Measurements from ENCODE around the gene BID. TPM values are rescaled to one million over a fixed set of nuclear protein-coding genes. Genes with fewer than 3 reads are reported as not detected.
A peak's percentile ranks its signal among the peaks of the same experiment; 100 is the strongest.

Gene BID
- total RNA-seq, 1 donor from 2014 or later, result 15.9 TPM

GRCh38 chr22:17726006-17726927, 48.0 kb downstream of the BID start:
- Mint-ChIP-seq H3K27ac (ENCODE audit: unreplicated experiment) (peak overlapping the region; percentile 98), H3K4me1 (ENCODE audit: low read depth) (peaks cover 50% of the 10 kb centered on the region)
- TF ChIP-seq CTCF (IDR thresholded peaks at IDR 0.05), result no peak

GRCh38 chr22:17725500-17725796, 48.8 kb downstream of the BID start:
- Mint-ChIP-seq H3K4me1 (ENCODE audit: low read depth) (peaks cover 50% of the 10 kb centered on the region), H3K27ac (ENCODE audit: unreplicated experiment) (peak overlapping the region; percentile 79), H3K4me3 (ENCODE audit: unreplicated experiment) (no peak overlapping the region), H3K27me3 (ENCODE audit: low read depth) (no peaks in the 10 kb centered on the region), H3K9me3 (ENCODE audit: low read depth) (no peaks in the 10 kb centered on the region), H3K36me3 (ENCODE audit: low read depth) (peaks cover 26% of the 10 kb centered on the region)
- no peak for TF ChIP-seq CTCF (IDR thresholded peaks at IDR 0.05)
- no peak for DNase-seq (ENCODE audit: low spot score)

More at GRCh38 chr22:17726006-17726927, 48.0 kb downstream of the BID start:
- H3K27me3 Mint-ChIP-seq (ENCODE audit: low read depth), result no peaks in the 10 kb centered on the region
- no peak for DNase-seq (ENCODE audit: low spot score)
- no peaks in the 10 kb centered on the region for H3K9me3 Mint-ChIP-seq (ENCODE audit: low read depth)
- H3K36me3 Mint-ChIP-seq (ENCODE audit: low read depth), result peaks cover 28% of the 10 kb centered on the region
- peak overlapping the region; percentile 35 for H3K4me3 Mint-ChIP-seq (ENCODE audit: unreplicated experiment)

GRCh38 chr22:17724678-17725499, 49.4 kb downstream of the BID start:
- Mint-ChIP-seq H3K4me3 (ENCODE audit: unreplicated experiment) (no peak overlapping the region), H3K4me1 (ENCODE audit: low read depth) (peaks cover 50% of the 10 kb centered on the region), H3K36me3 (ENCODE audit: low read depth) (peaks cover 23% of the 10 kb centered on the region), H3K27ac (ENCODE audit: unreplicated experiment) (peak overlapping the region; percentile 79), H3K27me3 (ENCODE audit: low read depth) (no peaks in the 10 kb centered on the region), H3K9me3 (ENCODE audit: low read depth) (no peaks in the 10 kb centered on the region)
- no peak for TF ChIP-seq CTCF (IDR thresholded peaks at IDR 0.05)
- DNase-seq (ENCODE audit: low spot score), result no peak

GRCh38 chr22:17724241-17724640, 50.0 kb downstream of the BID start:
- no peak for DNase-seq (ENCODE audit: low spot score)
- no peak for TF ChIP-seq CTCF (IDR thresholded peaks at IDR 0.05)
- peaks cover 18% of the 10 kb centered on the region for H3K36me3 Mint-ChIP-seq (ENCODE audit: low read depth)
- peaks cover 50% of the 10 kb centered on the region for H3K4me1 Mint-ChIP-seq (ENCODE audit: low read depth)
- H3K27ac Mint-ChIP-seq (ENCODE audit: unreplicated experiment), result peak overlapping the region; percentile 58
- no peaks in the 10 kb centered on the region for H3K9me3 Mint-ChIP-seq (ENCODE audit: low read depth)
- no peaks in the 10 kb centered on the region for H3K27me3 Mint-ChIP-seq (ENCODE audit: low read depth)
- no peak overlapping the region for H3K4me3 Mint-ChIP-seq (ENCODE audit: unreplicated experiment)

- H3K36me3 Mint-ChIP-seq (ENCODE audit: low read depth), result peaks cover 1% of the 10 kb centered on the region
- DNase-seq (ENCODE audit: low spot score), result no peak
- peaks cover 48% of the 10 kb centered on the region for H3K4me1 Mint-ChIP-seq (ENCODE audit: low read depth)
- no peak overlapping the region for H3K4me3 Mint-ChIP-seq (ENCODE audit: unreplicated experiment)
- TF ChIP-seq CTCF (IDR thresholded peaks at IDR 0.05), result no peak
- H3K9me3 Mint-ChIP-seq (ENCODE audit: low read depth), result no peaks in the 10 kb centered on the region
- no peak overlapping the region for H3K27ac Mint-ChIP-seq (ENCODE audit: unreplicated experiment)
- no peaks in the 10 kb centered on the region for H3K27me3 Mint-ChIP-seq (ENCODE audit: low read depth)
Observed at GRCh38 chr22:17719911-17720310, 54.4 kb downstream of the BID start.
